Measurements from ENCODE around the gene KY.

DNA sequence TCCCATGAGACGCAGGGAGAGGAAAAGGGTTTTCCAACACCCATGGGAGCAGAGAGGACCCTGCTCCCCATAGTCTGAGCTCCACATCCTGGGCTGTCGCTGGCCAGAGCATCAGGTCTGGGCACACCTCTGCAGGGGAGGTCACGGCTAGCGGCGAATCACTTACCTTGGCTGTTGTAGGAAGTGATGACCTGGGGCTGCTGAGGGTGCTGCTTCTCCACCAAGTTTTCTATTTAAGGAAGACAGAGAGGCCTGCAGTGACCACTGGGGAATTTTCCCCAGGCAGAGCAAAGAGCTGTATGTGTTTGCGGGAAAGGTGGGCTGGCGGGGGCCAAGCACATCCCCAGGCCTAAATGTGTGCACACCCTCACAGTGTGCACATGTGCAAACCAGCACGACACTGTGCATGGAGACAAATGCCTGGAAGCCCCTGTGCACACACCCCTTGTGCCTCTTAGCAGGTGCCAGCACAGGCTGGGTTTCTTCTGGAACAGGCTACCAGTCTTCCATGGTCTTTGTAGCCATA, 7.6 kb downstream of the KY start:
- TF ChIP-seq ZNF8 (CRISPR knock-in tag; IDR thresholded peaks at IDR 0.05) (no peak), TCF4 (CRISPR knock-in tag; IDR thresholded peaks at IDR 0.05; ENCODE audit: borderline replicate concordance) (no peak), BACH2 (CRISPR knock-in tag; IDR thresholded peaks at IDR 0.05; ENCODE audit: borderline replicate concordance) (no peak), ISL1 (CRISPR knock-in tag; IDR thresholded peaks at IDR 0.05) (no peak), ARNTL (CRISPR knock-in tag; IDR thresholded peaks at IDR 0.05; ENCODE audit: borderline replicate concordance, low read depth) (no peak), PPARA (CRISPR knock-in tag; IDR thresholded peaks at IDR 0.05; ENCODE audit: borderline replicate concordance) (no peak), OSR1 (CRISPR knock-in tag; IDR thresholded peaks at IDR 0.05) (no peak)
- TF ChIP-seq, protein P1, sequence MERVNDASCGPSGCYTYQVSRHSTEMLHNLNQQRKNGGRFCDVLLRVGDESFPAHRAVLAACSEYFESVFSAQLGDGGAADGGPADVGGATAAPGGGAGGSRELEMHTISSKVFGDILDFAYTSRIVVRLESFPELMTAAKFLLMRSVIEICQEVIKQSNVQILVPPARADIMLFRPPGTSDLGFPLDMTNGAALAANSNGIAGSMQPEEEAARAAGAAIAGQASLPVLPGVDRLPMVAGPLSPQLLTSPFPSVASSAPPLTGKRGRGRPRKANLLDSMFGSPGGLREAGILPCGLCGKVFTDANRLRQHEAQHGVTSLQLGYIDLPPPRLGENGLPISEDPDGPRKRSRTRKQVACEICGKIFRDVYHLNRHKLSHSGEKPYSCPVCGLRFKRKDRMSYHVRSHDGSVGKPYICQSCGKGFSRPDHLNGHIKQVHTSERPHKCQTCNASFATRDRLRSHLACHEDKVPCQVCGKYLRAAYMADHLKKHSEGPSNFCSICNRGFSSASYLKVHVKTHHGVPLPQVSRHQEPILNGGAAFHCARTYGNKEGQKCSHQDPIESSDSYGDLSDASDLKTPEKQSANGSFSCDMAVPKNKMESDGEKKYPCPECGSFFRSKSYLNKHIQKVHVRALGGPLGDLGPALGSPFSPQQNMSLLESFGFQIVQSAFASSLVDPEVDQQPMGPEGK (CRISPR knock-in tag; IDR thresholded peaks at IDR 0.05; ENCODE audit: borderline replicate concordance) = no peak
- TF ChIP-seq, protein P2, sequence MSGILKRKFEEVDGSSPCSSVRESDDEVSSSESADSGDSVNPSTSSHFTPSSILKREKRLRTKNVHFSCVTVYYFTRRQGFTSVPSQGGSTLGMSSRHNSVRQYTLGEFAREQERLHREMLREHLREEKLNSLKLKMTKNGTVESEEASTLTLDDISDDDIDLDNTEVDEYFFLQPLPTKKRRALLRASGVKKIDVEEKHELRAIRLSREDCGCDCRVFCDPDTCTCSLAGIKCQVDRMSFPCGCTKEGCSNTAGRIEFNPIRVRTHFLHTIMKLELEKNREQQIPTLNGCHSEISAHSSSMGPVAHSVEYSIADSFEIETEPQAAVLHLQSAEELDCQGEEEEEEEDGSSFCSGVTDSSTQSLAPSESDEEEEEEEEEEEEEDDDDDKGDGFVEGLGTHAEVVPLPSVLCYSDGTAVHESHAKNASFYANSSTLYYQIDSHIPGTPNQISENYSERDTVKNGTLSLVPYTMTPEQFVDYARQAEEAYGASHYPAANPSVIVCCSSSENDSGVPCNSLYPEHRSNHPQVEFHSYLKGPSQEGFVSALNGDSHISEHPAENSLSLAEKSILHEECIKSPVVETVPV (CRISPR knock-in tag; IDR thresholded peaks at IDR 0.05) = no peak

Measured in SK-N-SH treated with all-trans-retinoic acid at 6 μM for 48 hours (cell line).